GM12864 (cell line): Measurements from ENCODE around the gene PEAK3.
A peak's percentile ranks its signal among the peaks of the same experiment; 100 is the strongest.

ENCODE experiments used
- DNase-seq: peaks from one replicate; pipeline ENCODE4 v3.0.0-alpha.2; 2011; ENCODE audit warnings: low read depth
- H3K4me3 ChIP-seq: 2 replicates; pipeline ENCODE4 v1.5.1; 2011; ENCODE audit warnings: mild to moderate bottlenecking, low read depth, low read length, control low read depth
- TF ChIP-seq, protein P1 (sequence below): IDR thresholded peaks from 2 replicates; pipeline ENCODE4 v1.5.1; 2011; ENCODE audit warnings: low read depth, mild to moderate bottlenecking, moderate library complexity, low read length, control low read depth, inconsistent platforms; ENCODE audit errors: missing control alignments

Gene PEAK3, protein sequence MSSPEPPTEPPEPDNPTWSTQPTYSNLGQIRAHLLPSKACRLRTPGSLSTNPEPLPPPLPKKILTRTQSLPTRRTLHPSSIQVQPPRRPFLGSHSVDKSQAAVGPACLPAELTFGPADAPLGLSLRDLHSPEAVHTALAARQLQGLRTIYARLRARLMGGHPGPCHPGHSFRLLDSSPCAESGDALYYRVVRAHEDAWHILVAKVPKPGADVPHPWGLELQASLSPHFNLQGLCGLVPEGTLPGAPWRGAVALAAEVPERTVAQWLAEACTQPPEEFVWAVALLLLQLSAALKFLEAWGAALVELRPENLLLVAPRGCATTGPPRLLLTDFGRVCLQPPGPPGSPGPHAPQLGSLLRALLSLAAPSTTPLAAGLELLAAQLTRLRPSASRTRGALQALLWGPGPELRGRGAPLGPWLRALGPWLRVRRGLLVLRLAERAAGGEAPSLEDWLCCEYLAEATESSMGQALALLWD

DNA sequence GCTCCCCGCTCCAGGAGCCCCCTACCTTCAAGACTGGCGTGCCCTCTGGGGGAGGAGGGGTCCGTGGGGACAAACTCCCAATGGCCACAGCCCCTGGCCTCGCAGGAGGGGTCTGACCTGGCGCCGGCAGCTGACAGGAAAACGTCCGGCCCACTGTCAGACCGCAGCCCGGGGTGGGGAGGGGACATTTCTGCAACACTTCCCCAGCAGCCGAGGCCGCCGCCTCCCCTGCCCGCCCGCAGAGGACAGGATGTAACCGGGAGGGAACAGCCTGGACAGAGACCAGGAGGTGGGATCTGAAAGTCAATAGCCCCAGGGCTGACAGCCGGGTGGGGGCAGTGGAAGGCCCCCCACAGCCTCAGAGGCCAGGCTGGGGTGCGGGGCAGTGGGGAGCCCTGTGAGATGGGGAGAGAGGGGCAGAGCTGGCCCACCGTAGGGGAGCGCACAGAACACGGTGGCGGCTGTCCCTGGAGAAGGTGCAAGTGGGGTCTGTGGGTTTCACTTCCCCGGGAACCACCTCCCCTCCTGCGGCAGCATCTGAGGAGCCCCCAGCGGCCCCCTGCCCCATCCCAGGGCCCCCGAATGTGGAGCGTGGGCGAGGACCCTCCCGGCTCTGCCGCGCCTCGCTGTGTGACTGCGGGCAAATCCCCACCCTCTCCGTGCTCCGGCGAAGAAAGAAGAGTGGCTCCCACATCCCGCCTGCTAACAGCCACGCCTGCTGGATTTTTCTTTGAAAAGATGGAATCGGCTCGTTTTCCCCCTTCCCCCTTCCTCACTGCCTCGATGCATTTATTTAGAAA lies at the start of gene PEAK3:
TSS of gene PEAK3 (minus strand) at position 114 of the 800 bp plus-strand sequence. CDS start 1,244 bp downstream, outside the sequence.
- H3K4me3 ChIP-seq = no peak within 1 kb of the TSS
- DNase-seq = no peak
- TF ChIP-seq, protein P1, sequence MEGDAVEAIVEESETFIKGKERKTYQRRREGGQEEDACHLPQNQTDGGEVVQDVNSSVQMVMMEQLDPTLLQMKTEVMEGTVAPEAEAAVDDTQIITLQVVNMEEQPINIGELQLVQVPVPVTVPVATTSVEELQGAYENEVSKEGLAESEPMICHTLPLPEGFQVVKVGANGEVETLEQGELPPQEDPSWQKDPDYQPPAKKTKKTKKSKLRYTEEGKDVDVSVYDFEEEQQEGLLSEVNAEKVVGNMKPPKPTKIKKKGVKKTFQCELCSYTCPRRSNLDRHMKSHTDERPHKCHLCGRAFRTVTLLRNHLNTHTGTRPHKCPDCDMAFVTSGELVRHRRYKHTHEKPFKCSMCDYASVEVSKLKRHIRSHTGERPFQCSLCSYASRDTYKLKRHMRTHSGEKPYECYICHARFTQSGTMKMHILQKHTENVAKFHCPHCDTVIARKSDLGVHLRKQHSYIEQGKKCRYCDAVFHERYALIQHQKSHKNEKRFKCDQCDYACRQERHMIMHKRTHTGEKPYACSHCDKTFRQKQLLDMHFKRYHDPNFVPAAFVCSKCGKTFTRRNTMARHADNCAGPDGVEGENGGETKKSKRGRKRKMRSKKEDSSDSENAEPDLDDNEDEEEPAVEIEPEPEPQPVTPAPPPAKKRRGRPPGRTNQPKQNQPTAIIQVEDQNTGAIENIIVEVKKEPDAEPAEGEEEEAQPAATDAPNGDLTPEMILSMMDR = no peak

DNA sequence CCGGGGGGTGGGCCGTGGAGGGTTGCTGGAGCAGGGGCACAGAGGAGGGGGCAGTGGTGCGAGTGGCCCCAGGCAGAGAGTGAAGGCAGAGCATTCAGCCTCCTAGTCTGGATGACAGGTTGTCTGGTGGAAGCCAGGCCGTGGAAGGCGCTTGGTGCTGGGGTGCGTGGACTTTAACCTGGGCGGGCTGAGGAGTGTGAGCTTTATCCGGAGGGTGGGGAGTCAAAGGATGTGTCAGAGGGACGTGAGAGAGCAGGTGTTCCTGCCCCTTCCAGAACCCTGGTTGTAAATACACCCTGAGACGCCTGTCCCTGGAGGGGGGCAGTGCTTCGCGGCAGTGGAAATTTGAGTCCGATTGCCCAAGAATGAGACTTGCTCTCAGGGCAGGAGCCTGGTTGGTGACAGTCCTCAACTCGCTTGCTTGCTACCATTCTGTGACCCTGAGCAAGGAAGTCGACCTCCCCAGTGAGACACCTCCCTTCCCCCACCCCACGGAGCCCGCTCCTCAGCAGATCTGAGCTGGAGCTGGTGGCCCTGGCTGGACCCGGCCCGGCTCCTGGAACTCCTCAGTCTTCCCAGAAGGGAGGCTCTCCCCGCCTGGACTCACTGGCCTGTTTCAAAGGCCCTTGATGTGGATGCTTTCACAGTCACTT lies 48.8 kb upstream of the PEAK3 start:
- no peak overlapping the region for H3K4me3 ChIP-seq
- DNase-seq = no peak
- TF ChIP-seq, protein P1 = no peak

DNA sequence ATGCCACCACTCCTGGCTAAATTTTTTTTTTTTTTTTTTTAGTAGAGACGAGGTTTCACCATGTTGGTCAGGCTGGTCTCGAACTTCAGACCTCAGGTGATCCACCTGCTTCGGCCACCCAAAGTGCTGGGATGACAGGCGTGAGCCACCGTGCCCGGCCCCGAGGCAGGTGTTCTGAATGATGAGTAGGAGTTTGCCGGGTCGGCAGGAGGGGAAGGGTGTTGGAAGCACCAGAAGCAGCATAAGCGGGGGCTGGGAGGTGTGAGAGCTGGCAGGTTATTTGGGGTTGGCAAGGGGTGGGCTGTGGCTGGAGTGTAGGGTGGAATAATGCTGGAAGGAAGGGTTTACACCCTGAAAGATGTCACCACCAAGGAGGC lies 48.3 kb upstream of the PEAK3 start:
- H3K4me3 ChIP-seq = no peak overlapping the region
- DNase-seq = no peak
- TF ChIP-seq, protein P1 = no peak

DNA sequence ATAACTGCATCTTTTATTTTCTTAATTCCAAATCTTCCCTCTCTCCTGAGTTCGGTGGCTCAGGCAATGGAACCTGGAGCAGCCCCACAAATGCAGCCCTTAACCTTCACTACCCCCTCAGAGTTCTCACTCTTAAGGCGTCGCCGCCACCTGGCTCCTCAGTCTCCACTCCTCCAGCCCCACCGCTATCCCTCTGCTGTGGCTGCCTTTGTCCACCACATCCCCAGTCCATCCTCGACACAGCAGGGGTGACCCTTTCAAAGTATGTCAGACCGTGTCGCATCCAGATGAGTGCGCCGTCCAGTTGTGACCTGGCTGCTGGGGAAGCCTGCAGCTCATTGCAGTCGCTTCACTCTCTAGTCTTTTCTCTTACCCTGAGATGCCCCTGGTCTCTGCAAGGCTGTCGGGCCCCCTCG lies 47.5 kb upstream of the PEAK3 start:
- H3K4me3 ChIP-seq = peak overlapping the region; percentile 98
- TF ChIP-seq, protein P1 = no peak
- DNase-seq = no peak

DNA sequence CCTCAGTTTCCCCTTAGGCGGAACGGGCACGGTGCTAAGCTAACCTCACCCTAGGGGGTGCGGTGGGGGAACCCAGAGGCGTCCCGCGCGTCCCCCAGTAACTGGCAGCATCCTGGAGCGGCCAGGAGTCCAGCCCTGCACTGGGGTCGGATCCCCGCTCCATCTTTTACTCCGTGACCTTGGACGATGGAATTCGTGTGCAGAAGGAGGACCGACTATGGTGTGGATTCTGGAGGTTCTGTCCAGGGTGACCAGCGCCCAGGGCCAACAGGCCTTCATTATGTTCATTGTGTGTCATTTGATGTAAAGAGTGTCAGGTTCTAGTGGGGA lies 47.1 kb upstream of the PEAK3 start:
- H3K4me3 ChIP-seq = peak overlapping the region; percentile 98
- no peak for DNase-seq
- TF ChIP-seq, protein P1 = no peak

DNA sequence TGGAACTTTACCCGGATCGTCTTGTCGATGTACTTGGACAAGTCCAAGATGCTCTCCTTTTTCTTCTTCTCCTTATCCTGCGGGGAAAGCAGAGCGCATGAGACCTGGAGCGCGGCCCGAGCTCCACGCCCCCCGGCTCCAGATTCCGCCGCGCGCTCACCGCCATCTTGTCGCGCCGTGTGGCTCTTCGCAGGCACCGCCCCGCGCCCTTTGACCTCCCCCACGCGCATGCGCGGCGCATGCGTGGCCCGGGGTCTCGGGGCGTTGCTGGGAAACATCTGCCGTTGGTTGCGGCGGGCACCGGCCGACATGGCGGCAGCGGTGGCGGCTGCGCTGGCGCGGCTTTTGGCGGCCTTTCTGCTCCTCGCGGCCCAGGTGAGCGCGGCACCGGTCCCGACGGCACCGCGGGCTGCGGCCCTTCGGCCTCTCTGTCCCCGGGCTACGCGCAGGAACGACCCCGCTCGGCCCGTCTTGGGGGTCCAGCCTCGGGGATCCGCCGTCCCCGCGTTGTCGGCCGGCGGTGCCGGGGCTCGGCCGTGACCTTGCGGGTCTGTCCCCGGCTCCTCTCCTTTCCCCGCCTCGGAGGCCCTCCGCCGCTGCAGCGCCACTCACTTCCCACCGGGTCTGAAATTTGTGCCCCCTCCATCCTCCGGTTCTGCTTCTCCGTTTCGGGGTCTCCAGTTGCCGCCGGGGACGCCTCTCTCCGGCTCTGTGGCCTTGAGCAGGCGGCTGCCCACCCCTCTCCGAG lies 46.6 kb upstream of the PEAK3 start, which contains the start of the genes LSM7 and SPPL2B:
TSS of gene LSM7 (minus strand) at position 186 of the 748 bp plus-strand sequence. CDS start at position 166, 20 bp downstream.
TSS of gene SPPL2B (plus strand) at position 284 of the 748 bp plus-strand sequence. CDS start at position 310, 26 bp downstream.
- peak; percentile 50 for DNase-seq
- TF ChIP-seq, protein P1 = no peak
- H3K4me3 ChIP-seq = peak within 1 kb of the TSS; percentile 98
